WERI-Rb-1 (cell line): ENCODE measurements around the gene CSRP2.

Experiments used
- DNase-seq: peaks from one replicate; pipeline ENCODE4 v3.0.0-alpha.2; 2020
- H3K27ac ChIP-seq: fragments of 250-450 bp; sonication (Bioruptor Pico); 2 replicates; pipeline ENCODE4 v1.5.1; 2020; ENCODE audit warnings: mild to moderate bottlenecking, moderate library complexity
- H3K27me3 ChIP-seq: fragments of 250-450 bp; sonication (Bioruptor Pico); 2 replicates; pipeline ENCODE4 v1.5.1; 2021; ENCODE audit warnings: mild to moderate bottlenecking, low read depth, moderate library complexity; ENCODE audit not compliant: insufficient read depth, severe bottlenecking
- H3K36me3 ChIP-seq: fragments of 250-450 bp; sonication (Bioruptor Pico); 2 replicates; pipeline ENCODE4 v1.5.1; 2020; ENCODE audit warnings: mild to moderate bottlenecking, moderate library complexity
- H3K4me3 ChIP-seq: 2 replicates; pipeline ENCODE4 v1.5.1; 2011; ENCODE audit warnings: low read depth, mild to moderate bottlenecking, control low read depth, low read length
- H3K9me3 ChIP-seq: fragments of 250-450 bp; sonication (Bioruptor Pico); 2 replicates; pipeline ENCODE4 v1.5.1; 2021; ENCODE audit warnings: mild to moderate bottlenecking, moderate library complexity; ENCODE audit not compliant: severe bottlenecking
- CTCF ChIP-seq: IDR thresholded peaks from 2 replicates; pipeline ENCODE4 v1.5.1; 2011; ENCODE audit warnings: low read depth, mild to moderate bottlenecking, control low read depth, inconsistent platforms, low read length

The CSRP2 gene

GRCh38 chr12:76820888-76821482 lies 57.8 kb downstream of the CSRP2 start:
- H3K9me3 ChIP-seq = no peaks in the 10 kb centered on the region
- H3K27me3 ChIP-seq = no peaks in the 10 kb centered on the region
- no peak overlapping the region for H3K27ac ChIP-seq
- no peak overlapping the region for H3K4me3 ChIP-seq
- peak; percentile 48 for DNase-seq
- peaks cover 15% of the 10 kb centered on the region for H3K36me3 ChIP-seq
- TF ChIP-seq CTCF = peak; percentile 56

GRCh38 chr12:76813972-76814371 lies 64.8 kb downstream of the CSRP2 start:
- H3K27me3 ChIP-seq = no peaks in the 10 kb centered on the region

GRCh38 chr12:76813265-76813664 lies 65.6 kb downstream of the CSRP2 start:
- Histone ChIP-seq H3K27me3 (no peaks in the 10 kb centered on the region), H3K4me3 (no peak overlapping the region), H3K27ac (no peak overlapping the region), H3K36me3 (peaks cover 3% of the 10 kb centered on the region), H3K9me3 (no peaks in the 10 kb centered on the region)
- TF ChIP-seq CTCF = no peak
- no peak for DNase-seq

More at GRCh38 chr12:76813972-76814371, 64.8 kb downstream of the CSRP2 start:
- Histone ChIP-seq H3K9me3 (no peaks in the 10 kb centered on the region), H3K36me3 (peaks cover 3% of the 10 kb centered on the region), H3K27ac (no peak overlapping the region), H3K4me3 (no peak overlapping the region)
- TF ChIP-seq CTCF = no peak
- no peak for DNase-seq

- no peaks in the 10 kb centered on the region for H3K9me3 ChIP-seq
- TF ChIP-seq CTCF = no peak
- H3K4me3 ChIP-seq = no peak overlapping the region
- no peak overlapping the region for H3K27ac ChIP-seq
- no peaks in the 10 kb centered on the region for H3K27me3 ChIP-seq
- no peak for DNase-seq
- H3K36me3 ChIP-seq = peaks cover 6% of the 10 kb centered on the region
Measured at GRCh38 chr12:76811976-76812375, 66.8 kb downstream of the CSRP2 start.

GRCh38 chr12:76810671-76811419 lies 68.0 kb downstream of the CSRP2 start:
- H3K27me3 ChIP-seq = no peaks in the 10 kb centered on the region
- no peak overlapping the region for H3K27ac ChIP-seq
- TF ChIP-seq CTCF = no peak
- H3K9me3 ChIP-seq = no peaks in the 10 kb centered on the region
- peaks cover 16% of the 10 kb centered on the region for H3K36me3 ChIP-seq
- no peak overlapping the region for H3K4me3 ChIP-seq
- DNase-seq = no peak
